ENCODE results near the gene ASPSCR1.

ASPSCR1 gene

GRCh38 chr17:82013772-82014321 lies 36.4 kb downstream of the ASPSCR1 start:
- no peak for DNase-seq

- DNase-seq, result no peak
Measured at GRCh38 chr17:82014432-82014831, 37.0 kb downstream of the ASPSCR1 start.

- DNase-seq, result no peak
Measured at GRCh38 chr17:82014971-82015310, 37.5 kb downstream of the ASPSCR1 start.

- peak; percentile 43 for DNase-seq
Measured at GRCh38 chr17:82015311-82015971, 38.0 kb downstream of the ASPSCR1 start.

- DNase-seq, result no peak
Measured at GRCh38 chr17:82016061-82016874, 38.8 kb downstream of the ASPSCR1 start.

- DNase-seq, result no peak
Measured at GRCh38 chr17:82016875-82017459, 39.5 kb downstream of the ASPSCR1 start.

- DNase-seq, result no peak
Measured at GRCh38 chr17:82017612-82018151, 40.3 kb downstream of the ASPSCR1 start.

GRCh38 chr17:82018152-82018988 lies 40.9 kb downstream of the ASPSCR1 start:
- DNase-seq, result no peak

GRCh38 chr17:82018989-82019689 lies 41.7 kb downstream of the ASPSCR1 start:
- DNase-seq, result no peak

- DNase-seq, result peak; percentile 57
Measured at GRCh38 chr17:82019690-82020571, 42.5 kb downstream of the ASPSCR1 start.

- DNase-seq, result no peak
Measured at GRCh38 chr17:82020572-82021106, 43.2 kb downstream of the ASPSCR1 start.

- peak; percentile 63 for DNase-seq
Measured at GRCh38 chr17:82021107-82021899, 43.9 kb downstream of the ASPSCR1 start.

- DNase-seq, result no peak
Measured at GRCh38 chr17:82021900-82022309, 44.5 kb downstream of the ASPSCR1 start.

GRCh38 chr17:82022310-82022980 lies 45.0 kb downstream of the ASPSCR1 start, which contains the start of gene CENPX:
Gene CENPX (minus strand): TSS chr17:82022878. CDS start chr17:82022861, 17 bp downstream.
- DNase-seq, result no peak

GRCh38 chr17:82022981-82023446 lies 45.6 kb downstream of the ASPSCR1 start, which contains the start of gene LRRC45:
Gene LRRC45 (plus strand): TSS chr17:82023305. CDS start chr17:82023644, 339 bp downstream.
- peak; percentile 98 for DNase-seq

GRCh38 chr17:82023447-82024241 lies 46.2 kb downstream of the ASPSCR1 start:
- DNase-seq, result peak; percentile 73

GRCh38 chr17:82024859-82025258 lies 47.4 kb downstream of the ASPSCR1 start:
- no peak for DNase-seq

All from retina (tissue), 1 donor.